Endothelial cell of umbilical vein (primary cell): Measurements from ENCODE around the gene CETN3. TPM values are rescaled to one million over a fixed set of nuclear protein-coding genes. Genes with fewer than 3 reads are reported as not detected.
"Not testable (repeated sequence)": the region's sequence is repeated elsewhere in the genome, so short reads cannot be mapped to it uniquely, and the experiment has no call there.

Experiments used
- BruUV-seq: library from RNA; stranded (reverse); fragments of 400-500 nt; replicated peaks from 2 replicates; lab custom pipeline; 2021; lab: Mats Ljungman, UMichigan
- CTCF ChIA-PET: fragments of 300-600, 350-600 bp; sonication (Branson Sonifier 250); formaldehyde crosslinking; loops from one replicate; lab custom pipeline; 2021; ENCODE audit warnings: antibody characterized with exemption, inconsistent platforms; lab: Charles Lee
- POLR2A ChIA-PET: fragments of 300-600, 350-600 bp; sonication (Branson Sonifier 250); formaldehyde crosslinking; loops from one replicate; lab custom pipeline; 2021; ENCODE audit warnings: antibody characterized with exemption, inconsistent platforms; lab: Charles Lee
- DNase-seq: peaks from one replicate; pipeline ENCODE4 v3.0.0-alpha.2; 2011; ENCODE audit warnings: low read depth, low spot score
- FAIRE-seq: peaks from 2 replicates; lab custom pipeline; 2011; peaks lifted over from hg19 to GRCh38; lab: Jason Lieb, UNC
- H2AFZ ChIP-seq: 2 replicates; pipeline ENCODE4 v1.6.0; 2012; ENCODE audit warnings: low read depth, low read length, control low read depth, inconsistent platforms
- H3K27ac ChIP-seq: 2 replicates; pipeline ENCODE4 v1.5.1; 2011; ENCODE audit warnings: low read depth, mild to moderate bottlenecking, control low read depth, low read length, moderate library complexity; ENCODE audit not compliant: insufficient read depth
- H3K27me3 ChIP-seq, 2 experiments: 2 replicates each; pipeline versions ENCODE4 v1.6.0 to v1.6.1; 2011; ENCODE audit warnings: low read length in 2 of 2, mixed read lengths in 1 of 2; ENCODE audit not compliant: control insufficient read depth in 2 of 2, insufficient read depth in 2 of 2
- H3K36me3 ChIP-seq, 2 experiments: 2 replicates in 1 of 2; 3 replicates in 1 of 2; pipeline ENCODE4 v1.5.1; 2011; ENCODE audit warnings: low read length in 2 of 2, mild to moderate bottlenecking in 1 of 2, moderate library complexity in 1 of 2; ENCODE audit not compliant: control insufficient read depth in 2 of 2, insufficient read depth in 2 of 2; ENCODE audit errors: extremely low read depth in 1 of 2
- H3K4me1 ChIP-seq: 3 replicates; pipeline ENCODE4 v1.5.1; 2011; ENCODE audit warnings: mild to moderate bottlenecking, low read length; ENCODE audit not compliant: control insufficient read depth, insufficient read depth; ENCODE audit errors: extremely low read depth
- H3K4me2 ChIP-seq: 2 replicates; pipeline ENCODE4 v1.6.1; 2011; ENCODE audit warnings: low read length, control low read depth, mixed read lengths; ENCODE audit not compliant: insufficient read depth
- H3K4me3 ChIP-seq, 3 experiments: fragments of 200-600 bp in 1 of 3; sonication (generic), shearing (Covaris generic) in 1 of 3; replicated peaks in 1 of 3; 2 replicates each; pipeline ENCODE4 v1.5.1; 2011 to 2016; ENCODE audit warnings: control low read depth in 3 of 3, low read length in 3 of 3, mild to moderate bottlenecking in 2 of 3, inconsistent platforms in 1 of 3, low read depth in 1 of 3, moderate library complexity in 1 of 3; ENCODE audit not compliant: insufficient read depth in 1 of 3
- H3K79me2 ChIP-seq: 2 replicates; pipeline ENCODE4 v1.6.0; 2012; ENCODE audit warnings: low read length, inconsistent platforms; ENCODE audit not compliant: control insufficient read depth, insufficient read depth
- H3K9ac ChIP-seq: replicated peaks from 2 replicates; pipeline ENCODE3; 2011; ENCODE audit warnings: low read length, control low read depth; ENCODE audit not compliant: insufficient read depth; ENCODE audit errors: extremely low read depth
- H3K9me1 ChIP-seq: replicated peaks from 3 replicates; pipeline ENCODE4 v1.6.0; 2011; ENCODE audit warnings: mild to moderate bottlenecking, low read length; ENCODE audit not compliant: control insufficient read depth, insufficient read depth; ENCODE audit errors: extremely low read depth
- H3K9me3 ChIP-seq: replicated peaks from 2 replicates; pipeline ENCODE4 v1.5.1; 2012; ENCODE audit warnings: low read length, inconsistent platforms; ENCODE audit not compliant: control insufficient read depth, insufficient read depth
- H4K20me1 ChIP-seq: replicated peaks from 2 replicates; pipeline ENCODE3; 2011; ENCODE audit warnings: mild to moderate bottlenecking, low read length; ENCODE audit not compliant: control insufficient read depth, insufficient read depth; ENCODE audit errors: extremely low read depth
- EZH2 ChIP-seq: IDR thresholded peaks from 2 replicates; pipeline ENCODE4 v1.6.1; 2012; ENCODE audit warnings: borderline replicate concordance, low read depth, mild to moderate bottlenecking, moderate library complexity, low read length, inconsistent platforms; ENCODE audit not compliant: severe bottlenecking
- FOS ChIP-seq: IDR thresholded peaks from 2 replicates; pipeline ENCODE4 v1.6.1; 2011; ENCODE audit warnings: mild to moderate bottlenecking, low read length, moderate library complexity, borderline replicate concordance; ENCODE audit not compliant: insufficient read depth
- GATA2 ChIP-seq: IDR thresholded peaks from 2 replicates; pipeline ENCODE4 v1.7.0; 2011; ENCODE audit warnings: low read depth, mild to moderate bottlenecking, moderate library complexity, mixed read lengths, low read length; ENCODE audit not compliant: insufficient read length, insufficient read depth
- JUN ChIP-seq: IDR thresholded peaks from 2 replicates; pipeline ENCODE4 v1.6.1; 2011; ENCODE audit warnings: borderline replicate concordance, low read depth; ENCODE audit not compliant: insufficient read length, insufficient read depth
- MYC ChIP-seq: IDR thresholded peaks from one replicate; pipeline ENCODE4 v1.6.1; 2011; ENCODE audit warnings: mild to moderate bottlenecking, low read depth, low read length
- POLR2A ChIP-seq: IDR thresholded peaks from 2 replicates; pipeline ENCODE4 v1.6.1; 2012; ENCODE audit warnings: low read depth, mild to moderate bottlenecking, control low read depth, low read length
- POLR2AphosphoS5 ChIP-seq: IDR thresholded peaks from 2 replicates; pipeline ENCODE4 v1.6.1; 2012; ENCODE audit warnings: low read depth, mild to moderate bottlenecking, control low read depth, low read length, moderate library complexity; ENCODE audit not compliant: insufficient read depth
- dilution Hi-C: fragments of 300-500 bp; cut with MboI; formaldehyde crosslinking; loops from one replicate; pipeline ENCODE4 v1.15.0; 2019; ENCODE audit warnings: low sequenced_read_pairs; ENCODE audit not compliant: extremely low pct_ligation_motif_present
- intact Hi-C: fragments of 100-400 bp; cut with micrococcal nuclease; formaldehyde crosslinking; loops from one replicate; pipeline ENCODE4 v1.10.0; 2022
- polyA plus RNA-seq, 4 experiments: library from polyadenylated mRNA; depleted of rRNA in 3 of 4; stranded (reverse) in 3 of 4; unstranded in 1 of 4; fragments of >200 nt; gene quantifications; 2 replicates each; pipeline versions ENCODE4 v1.2.1 to v1.2.3, GENCODE V29; 2011 to 2012; ENCODE audit warnings: missing spikeins in 1 of 4
- total RNA-seq: library from RNA; stranded (reverse); gene quantifications from 2 replicates; pipeline ENCODE4 v1.2.3, GENCODE V29; 2021
- TF ChIP-seq, protein P1 (sequence below), 2 donors: IDR thresholded peaks; 1 replicate in 1 of 2; 2 replicates in 1 of 2; pipeline ENCODE4 v1.5.1; 2011; ENCODE audit warnings: low read length in 2 of 2, mild to moderate bottlenecking in 2 of 2, moderate library complexity in 2 of 2, control low read depth in 1 of 2, inconsistent platforms in 1 of 2, low read depth in 1 of 2; ENCODE audit not compliant: insufficient read depth in 1 of 2; ENCODE audit errors: extremely low read depth in 1 of 2
- TF ChIP-seq, protein P2 (sequence below): IDR thresholded peaks from 2 replicates; pipeline ENCODE4 v1.6.1; 2011; ENCODE audit not compliant: insufficient read depth, insufficient read length

Gene CETN3
- total and polyA plus RNA-seq, 2 donors (not counting 3 experiments of a cell fraction or from before 2014, with no cell fraction given) = 2.2 to 17.3 TPM

DNA sequence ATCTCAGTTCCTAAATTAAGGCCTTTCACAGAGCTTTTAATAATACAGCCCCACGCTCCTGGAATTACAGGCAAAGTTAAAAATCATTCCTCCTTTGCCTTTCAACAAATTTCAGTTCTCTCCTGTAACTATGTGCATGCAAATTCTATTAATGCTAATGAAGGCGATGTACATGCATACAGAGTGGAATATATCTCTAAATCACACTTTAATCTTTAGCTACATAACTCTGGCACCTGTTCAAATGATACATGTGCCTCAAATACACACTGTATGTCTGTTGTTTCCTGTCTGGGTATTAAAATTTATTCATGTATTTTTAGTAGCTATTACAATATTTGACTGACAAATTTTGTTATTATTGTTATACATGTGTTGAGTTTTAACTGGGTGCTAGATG is 30.8 kb downstream of the CETN3 start:
- Histone ChIP-seq H3K4me3 (no peak overlapping the region), H4K20me1 (no peaks in the 10 kb centered on the region), H3K36me3 (no peaks in the 10 kb centered on the region), H2AFZ (no peak overlapping the region), H3K27me3 (peaks cover 0 to 2% of the 10 kb centered on the region in 2 experiments), H3K9me1 (no peaks in the 10 kb centered on the region), H3K9me3 (no peaks in the 10 kb centered on the region), H3K4me1 (no peaks in the 10 kb centered on the region), H3K4me2 (no peak overlapping the region), H3K79me2 (no peaks in the 10 kb centered on the region), H3K9ac (no peak overlapping the region), H3K27ac (no peak overlapping the region)
- intact Hi-C loops (no loop called here), dilution Hi-C loops (no loop called here)
- no peak for FAIRE-seq
- no peak for DNase-seq
- CTCF ChIA-PET = interaction anchor here (1.7 kb wide), 1 partner anchor 9 kb away, joined by 6 read pairs; no protein-coding TSS in a partner anchor
- TF ChIP-seq MYC (no peak), GATA2 (no peak), FOS (no peak), EZH2 (no peak), JUN (no peak), POLR2A (no peak), POLR2AphosphoS5 (no peak)
- TF ChIP-seq, protein P1, sequence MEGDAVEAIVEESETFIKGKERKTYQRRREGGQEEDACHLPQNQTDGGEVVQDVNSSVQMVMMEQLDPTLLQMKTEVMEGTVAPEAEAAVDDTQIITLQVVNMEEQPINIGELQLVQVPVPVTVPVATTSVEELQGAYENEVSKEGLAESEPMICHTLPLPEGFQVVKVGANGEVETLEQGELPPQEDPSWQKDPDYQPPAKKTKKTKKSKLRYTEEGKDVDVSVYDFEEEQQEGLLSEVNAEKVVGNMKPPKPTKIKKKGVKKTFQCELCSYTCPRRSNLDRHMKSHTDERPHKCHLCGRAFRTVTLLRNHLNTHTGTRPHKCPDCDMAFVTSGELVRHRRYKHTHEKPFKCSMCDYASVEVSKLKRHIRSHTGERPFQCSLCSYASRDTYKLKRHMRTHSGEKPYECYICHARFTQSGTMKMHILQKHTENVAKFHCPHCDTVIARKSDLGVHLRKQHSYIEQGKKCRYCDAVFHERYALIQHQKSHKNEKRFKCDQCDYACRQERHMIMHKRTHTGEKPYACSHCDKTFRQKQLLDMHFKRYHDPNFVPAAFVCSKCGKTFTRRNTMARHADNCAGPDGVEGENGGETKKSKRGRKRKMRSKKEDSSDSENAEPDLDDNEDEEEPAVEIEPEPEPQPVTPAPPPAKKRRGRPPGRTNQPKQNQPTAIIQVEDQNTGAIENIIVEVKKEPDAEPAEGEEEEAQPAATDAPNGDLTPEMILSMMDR (IDR thresholded peaks at IDR 0.05; ENCODE audit: extremely low read depth in 1 of 2, insufficient read depth in 1 of 2, low read depth in 1 of 2, low read length in 2 of 2) = no peak
- TF ChIP-seq, protein P2, sequence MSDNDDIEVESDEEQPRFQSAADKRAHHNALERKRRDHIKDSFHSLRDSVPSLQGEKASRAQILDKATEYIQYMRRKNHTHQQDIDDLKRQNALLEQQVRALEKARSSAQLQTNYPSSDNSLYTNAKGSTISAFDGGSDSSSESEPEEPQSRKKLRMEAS = no peak
- POLR2A ChIA-PET = no interaction called here
- no TSS peak for BruUV-seq

DNA sequence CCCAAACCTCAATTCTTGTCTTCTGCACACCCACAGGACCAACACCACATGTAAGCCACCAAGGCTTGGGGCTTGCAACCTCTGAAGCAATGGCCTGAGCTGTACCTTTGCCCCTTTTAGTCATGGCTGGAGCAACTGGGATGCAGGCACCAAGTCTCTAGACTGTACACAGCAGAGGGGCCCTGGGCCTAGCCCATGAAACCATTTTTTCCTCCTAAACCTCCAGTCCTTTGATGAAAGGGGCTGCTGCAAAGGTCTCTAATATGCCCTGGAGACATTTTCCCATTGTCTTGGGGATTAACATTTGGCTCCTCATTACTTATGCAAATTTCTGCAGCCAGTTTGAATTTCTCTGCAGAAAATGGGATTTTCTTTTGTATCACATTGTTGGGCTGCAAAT is 38.3 kb downstream of the CETN3 start:
- H3K9me3 ChIP-seq, H3K4me1 ChIP-seq, H3K79me2 ChIP-seq, FAIRE-seq, dilution Hi-C loops, H4K20me1 ChIP-seq, H3K4me3 ChIP-seq, H3K9ac ChIP-seq, POLR2A ChIA-PET, H3K4me2 ChIP-seq, H3K27me3 ChIP-seq, CTCF ChIA-PET, H3K9me1 ChIP-seq, H3K27ac ChIP-seq, H2AFZ ChIP-seq, intact Hi-C loops, H3K36me3 ChIP-seq, BruUV-seq, DNase-seq: not testable (repeated sequence)
